HepG2 (cell line): ENCODE measurements around the gene FPGS. TPM values are rescaled to one million over a fixed set of nuclear protein-coding genes. Genes with fewer than 3 reads are reported as not detected.

Experiments used
- AKAP8 ChIP-seq: sonication (generic); formaldehyde crosslinking; IDR thresholded peaks from 2 replicates; pipeline ENCODE4 v1.5.1; 2020; ENCODE audit warnings: mild to moderate bottlenecking, missing genetic modification reagents
- ARID2 ChIP-seq: sonication (generic); formaldehyde crosslinking; IDR thresholded peaks from 2 replicates; pipeline ENCODE4 v1.8.1; 2022; ENCODE audit warnings: mild to moderate bottlenecking, missing genetic modification reagents, borderline replicate concordance
- ARID4A ChIP-seq: sonication (generic); formaldehyde crosslinking; IDR thresholded peaks from 2 replicates; pipeline ENCODE4 v1.5.0; 2020; ENCODE audit warnings: mild to moderate bottlenecking, missing genetic modification reagents, borderline replicate concordance
- CBX5 ChIP-seq: sonication (generic); formaldehyde crosslinking; IDR thresholded peaks from 2 replicates; pipeline ENCODE4 v1.4.0; 2020; ENCODE audit warnings: missing genetic modification reagents, borderline replicate concordance
- FOXO4 ChIP-seq: sonication (generic); formaldehyde crosslinking; conservative IDR thresholded peaks from 2 replicates; pipeline ENCODE4 v1.8.1; 2023; ENCODE audit warnings: missing genetic modification reagents
- HES4 ChIP-seq: sonication (generic); formaldehyde crosslinking; IDR thresholded peaks from 2 replicates; pipeline ENCODE4 v1.9.0; 2021; ENCODE audit warnings: mild to moderate bottlenecking, missing genetic modification reagents, borderline replicate concordance
- HNF1A ChIP-seq, 2 experiments: sonication (generic) in 1 of 2; formaldehyde crosslinking in 1 of 2; IDR thresholded peaks; 2 replicates each; pipeline versions ENCODE4 v1.4.0 to v1.6.1; 2016 to 2020; ENCODE audit warnings: borderline replicate concordance in 1 of 2, low read depth in 1 of 2, mild to moderate bottlenecking in 1 of 2, missing genetic modification reagents in 1 of 2
- KLF11 ChIP-seq: IDR thresholded peaks from 2 replicates; pipeline ENCODE4 v1.6.1; 2016; ENCODE audit warnings: missing compliant biosample characterization
- LCORL ChIP-seq, 2 experiments: fragments of 450-650 bp in 1 of 2; sonication (generic) in 1 of 2; formaldehyde crosslinking in 1 of 2; IDR thresholded peaks; 2 replicates each; pipeline versions ENCODE4 v1.5.0 to v1.6.1; 2017 to 2020; ENCODE audit warnings: antibody characterized with exemption in 1 of 2, missing genetic modification reagents in 1 of 2
- MAFF ChIP-seq: IDR thresholded peaks from 2 replicates; pipeline ENCODE4 v1.6.1; 2011; ENCODE audit warnings: low read depth, low read length, improper control_type of control experiment
- NR2C2 ChIP-seq: sonication (generic); formaldehyde crosslinking; IDR thresholded peaks from 2 replicates; pipeline ENCODE4 v1.4.0; 2020; ENCODE audit warnings: missing genetic modification reagents, mild to moderate bottlenecking, moderate library complexity, borderline replicate concordance
- SIX4 ChIP-seq: sonication (generic); formaldehyde crosslinking; IDR thresholded peaks from 2 replicates; pipeline ENCODE4 v1.4.0; 2020; ENCODE audit warnings: missing genetic modification reagents
- SP2 ChIP-seq: sonication (generic); formaldehyde crosslinking; IDR thresholded peaks from 2 replicates; pipeline ENCODE4 v1.5.1; 2020; ENCODE audit warnings: mild to moderate bottlenecking, missing genetic modification reagents
- ZBTB8A ChIP-seq: sonication (generic); formaldehyde crosslinking; IDR thresholded peaks from 2 replicates; pipeline ENCODE4 v1.4.0; 2020; ENCODE audit warnings: mild to moderate bottlenecking, low read depth, missing genetic modification reagents, borderline replicate concordance
- ZNF337 ChIP-seq: sonication (generic); formaldehyde crosslinking; IDR thresholded peaks from 2 replicates; pipeline ENCODE4 v1.5.1; 2020; ENCODE audit warnings: missing genetic modification reagents, low read depth, mild to moderate bottlenecking, borderline replicate concordance
- ZNF33B ChIP-seq: sonication (generic); formaldehyde crosslinking; IDR thresholded peaks from 2 replicates; pipeline ENCODE4 v1.5.1; 2020; ENCODE audit warnings: mild to moderate bottlenecking, missing genetic modification reagents
- ZNF678 ChIP-seq: sonication (generic); formaldehyde crosslinking; IDR thresholded peaks from 2 replicates; pipeline ENCODE4 v1.4.0; 2020; ENCODE audit warnings: mild to moderate bottlenecking, missing genetic modification reagents
- ZNF841 ChIP-seq: sonication (generic); formaldehyde crosslinking; IDR thresholded peaks from 2 replicates; pipeline ENCODE4 v1.8.1; 2023; ENCODE audit warnings: missing genetic modification reagents, borderline replicate concordance
- polyA plus RNA-seq, 8 experiments: library from polyadenylated mRNA; depleted of rRNA in 3 of 8; stranded (reverse) in 7 of 8; unstranded in 1 of 8; fragments of >200 nt; fragmentation: Illumina TruSeq in 4 of 8; extraction: Trizol in 4 of 8; gene quantifications; 2 replicates each; pipeline versions ENCODE4 v1.2.1 to v1.2.3, GENCODE V29; 2011 to 2016; ENCODE audit warnings: low read depth in 4 of 8, missing spikeins in 1 of 8, mixed read lengths in 1 of 8; ENCODE audit not compliant: insufficient read depth in 1 of 8
- total RNA-seq, 5 experiments: library from RNA; depleted of rRNA; stranded (reverse); fragments of >200 nt; fragmentation: Illumina TruSeq; extraction: Trizol; gene quantifications; 2 replicates each; pipeline ENCODE4 v1.2.3, GENCODE V29; 2016; ENCODE audit warnings: low read depth in 1 of 5

Gene FPGS
- total and polyA plus RNA-seq, 2 of the 13 experiments (the other 11 are each of a cell fraction or from before 2014, with no cell fraction given) = 35.6 to 36.8 TPM

GRCh38 chr9:127802576-127803443 is at the start of gene FPGS (continued):
- TF ChIP-seq ARID4A (CRISPR knock-in tag) (peak; percentile 94), LCORL (IDR thresholded peaks at IDR 0.05) (no peak), LCORL (CRISPR knock-in tag; IDR thresholded peaks at IDR 0.05) (peak; percentile 70), SIX4 (no peak), NR2C2 (peak; percentile 35; the same call in 1 of the 2 replicates), HNF1A (IDR thresholded peaks at IDR 0.05; ENCODE audit: low read depth) (no peak), HNF1A (CRISPR knock-in tag; IDR thresholded peaks at IDR 0.05; ENCODE audit: borderline replicate concordance) (peak; percentile 3; the same call in 1 of the 2 replicates), ZNF841 (CRISPR knock-in tag) (no peak), CBX5 (no peak), MAFF (no peak), ZNF678 (CRISPR knock-in tag) (0 out of 2 replicates have a peak, but pooled peaks have one; percentile 76), FOXO4 (CRISPR knock-in tag) (no peak), KLF11 (CRISPR knock-in tag) (no peak), ZBTB8A (CRISPR knock-in tag) (no peak), HES4 (CRISPR knock-in tag) (0 out of 2 replicates have a peak, but pooled peaks have one; percentile 29), ZNF337 (CRISPR knock-in tag) (no peak), ZNF33B (CRISPR knock-in tag) (no peak), AKAP8 (CRISPR knock-in tag) (no peak), SP2 (CRISPR knock-in tag) (peak; percentile 56; the same call in 1 of the 2 replicates), ARID2 (CRISPR knock-in tag) (no peak)
